NCI-H226 (cell line): ENCODE results near the gene SLC25A17.
A peak's percentile ranks its signal among the peaks of the same experiment; 100 is the strongest.
"Not testable (repeated sequence)": the region's sequence is repeated elsewhere in the genome, so short reads cannot be mapped to it uniquely, and the experiment has no call there.

Experiments
- DNase-seq: peaks from one replicate; pipeline ENCODE4 v3.0.0-alpha.2; 2015

SLC25A17 gene

DNA sequence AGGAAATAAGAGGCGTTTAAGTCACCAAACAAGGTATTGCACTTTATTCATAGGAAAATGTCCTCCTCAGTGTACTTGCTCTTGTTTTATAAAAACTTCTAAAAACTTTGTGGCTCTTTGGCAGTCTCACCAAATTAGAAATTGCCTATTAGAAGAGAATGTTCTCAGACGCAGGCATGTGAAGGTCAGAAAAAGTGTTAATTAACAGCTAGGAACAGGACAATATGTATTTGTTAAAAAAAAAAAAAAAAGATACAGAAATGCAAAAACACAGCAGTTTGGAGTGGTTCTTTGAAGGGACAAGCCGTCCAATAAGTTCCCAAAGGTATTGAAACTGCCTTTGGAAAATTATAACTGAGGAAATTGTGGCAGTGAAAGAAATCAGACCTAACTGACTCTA is 67.9 kb downstream of the SLC25A17 start:
- DNase-seq = no peak

DNA sequence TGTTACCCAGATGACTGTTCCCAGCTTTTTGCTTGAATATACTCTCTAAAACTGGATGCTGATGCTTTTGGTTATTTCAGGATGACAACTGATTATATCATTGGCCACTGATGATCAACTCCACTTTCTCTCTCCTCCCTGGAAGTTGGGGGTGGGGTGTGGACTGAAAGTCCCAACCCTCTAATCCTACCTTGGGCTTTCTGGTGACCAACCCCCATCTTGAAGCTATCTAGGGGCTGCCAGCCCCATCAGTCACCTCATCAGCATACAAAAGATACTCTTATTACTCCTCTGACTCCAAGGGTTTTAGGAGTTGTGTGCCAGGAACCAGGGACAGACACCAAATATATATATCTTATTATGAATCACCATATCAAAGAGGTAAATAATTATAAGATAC is 69.3 kb downstream of the SLC25A17 start:
- DNase-seq = no peak

GRCh38 chr22:40748388-40749355 is 70.5 kb downstream of the SLC25A17 start:
- DNase-seq = no peak

DNA sequence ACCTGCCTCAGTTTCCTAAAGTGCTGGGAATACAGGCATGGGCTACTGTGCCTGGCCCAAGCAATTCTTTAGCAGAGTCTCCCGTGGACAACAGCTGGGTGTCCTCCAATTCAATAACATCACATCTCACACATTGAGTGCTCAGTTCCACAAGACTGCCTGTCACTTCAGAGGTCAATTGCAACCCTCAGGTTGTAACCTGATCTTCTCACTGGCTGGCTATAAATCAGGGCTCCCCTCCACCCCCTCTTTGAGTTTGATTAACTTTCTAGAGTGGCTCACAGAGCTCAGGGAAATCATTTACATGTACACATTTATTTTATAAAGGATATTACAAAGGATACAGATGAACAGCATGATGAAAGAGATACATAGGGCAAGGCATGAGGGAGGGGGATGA is 71.8 kb downstream of the SLC25A17 start:
- no peak for DNase-seq

GRCh38 chr22:40746428-40747220 is 72.5 kb downstream of the SLC25A17 start:
- DNase-seq = no peak

DNA sequence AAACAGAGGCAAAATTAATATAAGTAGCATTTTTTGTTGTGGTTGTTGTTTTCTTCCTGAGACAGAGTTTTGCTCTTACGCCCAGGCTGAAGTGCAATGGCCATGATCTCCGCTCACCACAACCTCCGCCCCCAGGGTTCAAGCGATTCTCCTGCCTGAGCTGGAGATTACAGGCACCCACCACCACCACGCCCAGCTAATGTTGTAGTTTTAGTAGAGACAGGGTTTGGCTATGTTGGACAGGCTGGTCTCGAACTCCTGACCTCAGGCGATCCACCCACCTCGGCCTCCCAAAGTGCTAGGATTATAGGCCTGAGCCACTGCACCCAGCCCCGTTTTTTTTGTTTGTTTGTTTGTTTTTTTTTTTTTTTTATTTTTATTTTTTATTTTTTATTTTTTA is 75.4 kb downstream of the SLC25A17 start:
- DNase-seq = no peak

- DNase-seq = no peak
These were observed 78.0 kb downstream of the SLC25A17 start for GRCh38 chr22:40741116-40741515.

- no peak for DNase-seq
These were observed 79.4 kb downstream of the SLC25A17 start for GRCh38 chr22:40739721-40740120.

DNA sequence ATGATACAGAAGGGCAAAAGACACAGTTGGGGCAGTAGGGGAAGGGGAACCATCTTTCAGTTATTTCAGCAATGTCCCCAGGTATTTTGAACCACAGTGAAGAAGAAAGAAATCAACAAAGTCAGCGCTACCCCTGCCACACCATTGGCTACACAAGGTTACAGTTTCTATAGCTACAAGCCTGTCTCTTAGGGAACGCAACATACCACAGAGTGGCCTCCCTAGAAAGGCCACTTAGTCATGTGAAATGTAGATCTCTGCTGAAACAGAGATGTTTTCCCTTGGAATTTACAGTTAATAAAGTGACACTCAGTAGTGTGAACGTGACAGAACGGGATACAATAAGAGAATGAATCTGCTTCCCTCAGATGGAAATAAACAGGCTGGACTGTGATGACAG is 85.2 kb downstream of the SLC25A17 start:
- no peak for DNase-seq

- no peak for DNase-seq
These were observed 86.2 kb downstream of the SLC25A17 start for GRCh38 chr22:40732999-40733292.

GRCh38 chr22:40729284-40729683 is 89.9 kb downstream of the SLC25A17 start:
- DNase-seq = no peak

GRCh38 chr22:40728731-40729189 is 90.4 kb downstream of the SLC25A17 start:
- no peak for DNase-seq

DNA sequence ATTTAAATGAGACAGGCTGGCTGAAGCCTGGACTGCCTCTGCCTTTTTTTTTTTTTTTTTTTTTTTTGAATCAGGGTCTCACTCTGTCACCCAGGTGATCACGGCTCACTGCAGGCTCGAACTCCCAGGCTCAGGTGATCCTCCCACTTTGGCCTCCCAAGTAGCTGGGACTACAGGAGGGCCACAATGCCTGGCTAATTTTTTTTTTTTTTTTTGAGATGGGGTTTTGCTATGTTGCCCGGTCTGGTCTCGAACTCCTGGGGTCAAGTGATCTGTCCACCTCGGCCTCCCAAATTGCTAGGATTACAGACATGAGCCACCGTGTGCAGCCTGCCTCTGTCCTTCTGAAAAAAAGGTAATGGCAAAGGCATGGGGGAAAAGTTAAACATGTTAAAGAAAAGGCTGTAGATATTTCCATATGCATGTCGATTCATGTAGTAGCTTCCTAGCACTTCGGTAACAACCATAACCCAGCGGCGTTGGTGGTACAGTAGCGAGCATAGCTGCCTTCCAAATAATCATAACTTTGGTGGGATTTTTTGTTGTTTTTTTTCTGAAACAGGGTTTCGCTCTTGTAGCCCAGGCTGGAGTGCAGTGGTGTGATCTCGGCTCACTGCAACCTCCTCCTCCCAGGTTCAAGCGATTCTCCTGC is 91.1 kb downstream of the SLC25A17 start:
- no peak for DNase-seq

DNA sequence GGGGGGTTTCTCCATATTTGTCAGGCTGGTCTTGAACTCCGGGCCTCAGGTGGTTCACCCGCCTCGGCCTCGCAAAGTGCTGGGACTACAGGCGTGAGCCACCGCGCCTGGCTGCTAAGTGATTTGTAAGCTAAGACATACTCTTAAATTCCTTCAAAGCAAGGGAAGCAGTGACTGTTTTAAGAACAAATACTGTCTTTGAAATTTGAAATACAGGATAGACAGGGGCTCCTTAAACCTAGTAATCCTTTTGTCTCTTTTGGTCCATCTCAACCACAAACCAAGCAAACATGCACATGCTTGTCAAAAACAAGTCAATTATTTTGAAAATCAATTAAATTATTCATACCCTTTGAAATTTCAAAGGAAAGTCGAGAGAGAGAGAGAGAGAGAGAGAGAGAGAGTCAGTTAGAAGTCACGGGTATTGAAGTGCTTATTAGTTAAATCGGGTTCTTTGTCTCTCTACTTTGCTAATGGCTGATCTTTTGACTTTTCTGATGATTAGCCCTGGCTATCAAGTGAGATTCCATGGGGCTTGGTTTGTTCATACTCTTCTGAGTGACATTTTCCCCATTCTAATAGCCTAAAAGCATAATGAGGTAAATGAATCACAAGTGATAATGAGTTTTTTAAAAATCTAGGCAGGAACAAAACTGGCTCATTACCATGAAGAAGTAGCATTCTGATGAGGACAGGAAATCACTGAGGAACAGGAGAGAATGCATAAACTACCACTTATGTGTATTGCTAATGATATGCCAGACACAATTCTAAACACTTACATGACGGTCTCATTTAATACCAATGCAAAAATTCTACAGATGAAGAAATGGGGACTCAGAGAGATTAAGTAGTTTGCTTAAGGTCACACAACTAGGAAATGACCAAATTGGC is 91.8 kb downstream of the SLC25A17 start:
- no peak for DNase-seq

DNA sequence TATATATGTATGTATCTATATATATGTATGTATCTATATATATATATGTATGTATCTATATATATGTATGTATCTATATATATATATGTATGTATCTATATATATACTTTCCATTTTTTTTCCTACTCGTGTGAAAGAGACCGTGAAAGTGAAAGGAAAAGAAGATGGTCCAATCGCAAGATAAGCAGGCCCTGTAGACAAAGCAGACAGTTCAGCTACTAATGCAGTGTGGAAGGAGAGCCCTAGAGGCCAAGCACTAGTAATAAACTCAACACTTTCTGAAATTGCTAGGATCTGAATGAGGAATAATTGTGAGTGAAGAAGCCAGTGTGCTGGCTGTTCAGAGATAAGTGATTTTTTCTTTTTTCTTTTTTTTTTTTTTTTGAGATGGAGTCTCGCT is 92.6 kb downstream of the SLC25A17 start:
- DNase-seq = no peak

GRCh38 chr22:40723396-40723933 is 95.7 kb downstream of the SLC25A17 start:
- no peak for DNase-seq

DNA sequence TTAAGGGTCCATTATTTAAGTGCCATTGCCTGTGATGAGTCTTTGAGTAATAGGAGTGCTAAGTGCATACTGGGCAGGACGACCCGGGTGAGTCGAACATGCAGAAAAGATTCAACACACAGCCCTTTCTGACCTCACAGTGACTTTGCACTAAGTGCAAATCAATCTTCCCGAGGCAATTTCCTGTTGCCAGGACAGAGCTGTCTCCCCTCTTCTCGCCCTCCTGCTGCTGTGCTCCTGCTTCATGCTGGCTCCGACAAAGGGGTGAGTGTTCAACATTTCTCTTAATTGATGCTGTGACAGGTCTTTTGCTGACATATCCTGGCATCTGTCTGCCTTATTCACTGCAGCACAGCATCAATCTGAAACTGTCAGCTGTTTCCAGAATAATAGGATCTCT is 97.9 kb downstream of the SLC25A17 start:
- peak; percentile 32 for DNase-seq

- DNase-seq = no peak
These were observed 98.4 kb downstream of the SLC25A17 start for GRCh38 chr22:40720538-40721256.

GRCh38 chr22:40720156-40720537 is 99.0 kb downstream of the SLC25A17 start:
- not testable (repeated sequence) for DNase-seq
